GM19043 (cell line): ENCODE results near the gene SNX10.

ENCODE experiments used
- ATAC-seq: cut with Tn5 transposase; IDR thresholded peaks from one replicate; pipeline ENCODE4 v1.9.1; 2021; ENCODE audit warnings: low read depth; ENCODE audit not compliant: unreplicated experiment

Gene SNX10

DNA sequence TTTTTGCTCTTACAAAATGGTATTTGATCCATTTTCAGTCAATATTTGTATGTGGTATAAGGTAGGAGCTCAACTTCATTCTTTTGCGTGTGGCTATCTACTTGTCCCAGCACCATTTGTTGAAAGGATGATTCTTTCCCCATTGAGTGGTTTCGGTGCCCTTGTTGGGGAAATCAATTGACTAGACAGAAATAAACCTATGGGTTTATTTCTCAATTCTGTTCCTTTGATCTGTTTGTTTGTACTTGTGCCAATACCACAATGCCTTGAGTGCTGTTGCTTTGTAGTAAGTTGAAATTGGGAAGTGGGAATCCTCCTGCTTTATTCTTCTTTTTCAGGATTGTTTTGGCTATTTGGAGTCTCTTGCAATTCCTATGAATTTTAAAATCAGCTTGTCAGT, 41.0 kb downstream of the SNX10 start:
- ATAC-seq = no peak

DNA sequence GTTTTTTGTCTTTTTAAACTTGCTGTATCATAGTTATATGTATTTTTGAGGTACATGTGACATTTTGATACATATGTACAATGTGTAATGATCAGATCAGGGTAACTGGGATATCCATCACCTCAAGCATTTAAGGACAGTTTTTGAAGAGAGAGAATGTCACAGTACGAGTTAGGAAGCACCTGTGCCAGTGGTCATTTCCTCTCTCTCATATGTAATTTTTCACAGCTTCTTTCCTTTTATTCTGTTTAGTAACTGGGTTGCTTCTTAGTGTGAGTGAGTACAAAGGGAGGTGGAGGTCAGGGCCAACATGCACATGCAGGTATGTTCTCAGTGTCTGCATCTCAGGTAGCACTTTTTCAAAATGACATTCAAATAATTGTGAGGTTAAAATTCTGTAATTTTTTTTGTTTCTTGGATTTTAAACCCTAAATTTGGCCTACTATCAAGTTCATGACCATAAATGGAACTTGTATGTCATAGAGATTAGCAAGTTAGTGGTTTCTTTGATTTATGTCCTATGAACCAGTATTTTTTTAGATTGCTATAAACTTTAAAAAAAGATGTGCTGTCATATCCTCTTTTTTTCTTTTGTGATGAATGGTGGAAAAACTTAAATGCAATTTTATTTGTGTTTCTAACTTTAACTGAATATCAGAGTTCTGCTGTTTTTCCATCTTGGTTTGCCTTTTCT, 42.7 kb downstream of the SNX10 start:
- no peak for ATAC-seq

DNA sequence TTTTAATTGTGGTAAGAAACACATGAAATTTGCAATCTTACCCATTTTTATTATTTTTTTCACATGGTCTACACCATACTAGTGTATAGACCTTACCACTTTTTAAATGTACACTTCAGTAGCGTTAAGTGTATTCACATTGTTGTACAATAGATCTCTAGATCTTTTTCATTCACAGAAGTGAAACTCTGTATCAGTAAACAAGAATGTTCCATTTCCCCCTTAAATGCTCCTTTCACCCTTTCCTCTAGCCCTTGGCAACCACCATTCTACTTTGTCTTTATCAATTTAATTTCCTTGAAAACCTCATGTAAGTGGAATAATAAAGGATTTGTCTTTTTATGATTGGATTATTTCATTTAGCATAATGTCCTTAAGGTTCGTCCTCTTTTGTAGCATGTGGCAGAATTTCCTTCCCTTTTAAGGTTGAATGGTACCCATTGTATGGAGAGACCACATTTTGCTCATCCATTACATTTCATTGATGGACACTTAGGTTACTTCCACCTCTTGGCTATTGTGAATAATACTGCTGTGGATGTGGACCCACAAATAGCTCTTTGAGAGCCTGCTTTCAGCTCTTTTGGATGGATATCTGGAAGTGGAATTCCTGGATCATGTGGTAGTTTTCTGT, 45.7 kb downstream of the SNX10 start:
- no peak for ATAC-seq

DNA sequence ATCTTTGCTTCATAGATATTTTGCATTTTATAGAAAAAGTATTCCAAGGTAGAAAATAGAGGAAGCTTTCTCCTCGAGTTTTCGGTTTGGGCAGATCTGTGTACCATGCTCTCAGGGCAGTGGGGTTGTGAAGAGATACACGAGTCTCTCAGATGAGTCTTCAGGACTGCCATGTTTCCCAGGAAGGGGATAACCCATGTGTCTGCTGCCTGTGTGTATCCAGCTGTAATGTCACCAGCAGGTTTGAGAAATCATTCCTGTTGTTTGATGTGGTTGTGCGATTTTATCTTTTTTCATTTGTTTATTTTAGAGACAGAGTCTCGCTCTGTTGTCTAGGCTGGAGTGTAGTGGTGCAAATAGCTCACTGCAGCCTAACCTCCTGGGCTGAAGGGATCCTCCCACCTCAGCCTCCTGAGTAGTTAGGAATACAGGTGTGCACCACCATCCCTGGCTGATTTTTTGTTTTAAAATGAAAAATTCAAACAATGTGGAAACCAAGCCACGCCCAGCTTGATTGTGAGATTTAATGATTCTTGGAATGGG, 48.9 kb downstream of the SNX10 start:
- no peak for ATAC-seq

DNA sequence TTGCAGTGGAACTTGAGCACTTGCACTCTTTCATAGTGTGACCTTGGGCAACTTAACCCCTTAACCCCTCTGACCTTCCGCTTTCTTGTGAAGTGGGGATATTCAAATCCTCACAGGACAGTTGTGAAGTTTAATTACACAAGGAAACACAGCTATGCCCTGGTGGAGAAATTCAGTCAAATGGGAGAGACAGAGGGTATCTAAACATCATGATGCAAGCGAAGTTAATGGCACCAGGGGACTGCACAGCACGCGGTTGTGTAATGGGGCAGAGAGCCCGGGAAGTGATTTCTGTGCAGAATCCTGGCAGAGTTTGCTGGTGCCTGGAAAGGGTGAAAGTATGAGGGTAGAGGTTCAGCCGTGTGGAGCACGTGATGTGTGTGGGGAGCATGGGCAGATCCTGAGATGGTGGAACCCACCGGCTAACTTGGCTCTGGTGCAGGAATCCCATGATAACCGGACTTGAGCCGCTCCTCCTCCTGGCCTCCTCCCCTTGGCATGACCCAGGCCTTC, 51.7 kb downstream of the SNX10 start:
- ATAC-seq = no peak

DNA sequence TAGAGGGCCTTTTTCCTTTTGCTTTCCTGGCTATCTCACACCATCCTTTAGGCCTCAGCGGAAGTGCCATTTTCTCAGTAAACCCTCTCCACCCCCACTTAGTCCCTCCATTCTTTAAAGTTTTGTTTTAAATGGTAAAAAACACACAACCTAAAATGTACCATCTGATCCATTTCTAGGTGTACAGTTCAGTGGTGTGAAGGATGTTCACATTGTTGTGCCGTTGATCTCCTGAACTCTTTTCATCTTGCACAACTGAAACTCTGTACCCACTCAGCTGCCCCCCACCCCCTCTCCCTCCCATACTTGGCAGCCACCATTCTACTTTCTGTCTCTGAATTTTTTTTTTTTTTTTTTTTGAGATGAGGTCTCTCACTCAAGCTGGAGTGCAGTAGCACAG, 52.2 kb downstream of the SNX10 start:
- ATAC-seq = no peak

DNA sequence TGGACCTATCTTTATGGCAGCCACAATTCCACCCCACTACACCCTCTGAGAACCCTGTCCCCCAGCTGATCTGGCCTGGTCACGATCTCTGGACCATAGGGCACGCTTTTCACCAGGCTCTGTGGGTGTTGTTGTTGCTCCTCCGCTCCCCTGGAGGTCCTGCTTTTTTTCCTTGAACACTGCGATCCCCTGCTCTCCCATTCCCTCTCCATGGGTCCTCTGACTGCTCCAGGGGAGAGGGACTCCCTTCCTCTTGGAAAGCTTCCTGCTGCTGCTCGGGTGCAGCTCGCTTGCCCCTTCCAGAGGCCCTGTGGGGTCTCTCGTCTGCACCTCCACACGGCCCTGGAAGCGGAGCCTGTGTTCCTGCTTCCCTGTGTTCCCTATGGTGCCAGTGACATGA, 53.5 kb downstream of the SNX10 start:
- no peak for ATAC-seq

DNA sequence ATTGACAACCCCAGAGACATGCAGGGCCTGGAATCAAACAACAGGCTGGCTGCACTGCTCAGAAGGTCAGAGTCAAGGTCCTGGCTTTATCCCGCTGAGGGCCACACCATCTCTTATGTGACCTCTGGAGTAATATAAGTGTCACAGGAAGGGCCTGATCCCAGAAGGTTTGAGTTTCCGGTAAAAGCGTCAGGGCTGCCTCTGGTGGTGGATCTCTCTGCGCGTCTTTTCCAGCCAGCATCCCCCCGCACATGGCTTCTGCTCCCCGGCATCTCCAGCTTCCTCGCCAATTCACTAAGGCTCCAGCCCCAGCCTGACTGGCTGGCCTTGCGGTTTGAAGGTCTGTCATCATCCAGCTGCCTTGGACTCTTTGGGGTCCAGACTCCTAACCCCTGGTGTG, 54.2 kb downstream of the SNX10 start:
- no peak for ATAC-seq

DNA sequence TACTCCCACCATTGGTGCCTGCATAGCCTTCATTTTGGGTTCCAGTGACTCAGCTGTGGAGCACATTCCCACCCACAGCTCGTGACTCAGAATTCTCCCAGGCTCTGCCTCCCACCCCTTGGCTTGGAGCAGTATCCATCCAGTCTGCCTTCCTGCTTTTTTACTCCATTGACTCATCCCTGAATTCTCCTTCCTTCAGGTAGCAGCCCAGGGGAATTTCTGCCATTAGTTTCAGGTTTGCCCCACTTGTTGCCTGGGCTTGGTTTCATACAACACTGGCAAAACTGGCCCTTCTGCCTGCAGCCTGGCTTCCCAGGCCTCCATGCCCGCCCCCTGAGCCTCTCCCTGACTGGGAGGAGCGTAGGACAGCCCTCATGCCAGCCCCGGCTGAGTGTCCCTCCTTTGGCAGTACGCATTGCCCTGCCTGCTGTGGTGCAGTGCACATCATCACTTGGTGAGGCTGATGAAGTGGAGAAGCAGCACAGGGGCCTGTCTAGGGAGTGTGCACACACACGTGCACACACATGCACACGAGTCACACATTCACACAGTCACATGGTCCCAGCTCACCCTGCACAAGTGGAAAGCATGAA, 55.0 kb downstream of the SNX10 start:
- no peak for ATAC-seq

DNA sequence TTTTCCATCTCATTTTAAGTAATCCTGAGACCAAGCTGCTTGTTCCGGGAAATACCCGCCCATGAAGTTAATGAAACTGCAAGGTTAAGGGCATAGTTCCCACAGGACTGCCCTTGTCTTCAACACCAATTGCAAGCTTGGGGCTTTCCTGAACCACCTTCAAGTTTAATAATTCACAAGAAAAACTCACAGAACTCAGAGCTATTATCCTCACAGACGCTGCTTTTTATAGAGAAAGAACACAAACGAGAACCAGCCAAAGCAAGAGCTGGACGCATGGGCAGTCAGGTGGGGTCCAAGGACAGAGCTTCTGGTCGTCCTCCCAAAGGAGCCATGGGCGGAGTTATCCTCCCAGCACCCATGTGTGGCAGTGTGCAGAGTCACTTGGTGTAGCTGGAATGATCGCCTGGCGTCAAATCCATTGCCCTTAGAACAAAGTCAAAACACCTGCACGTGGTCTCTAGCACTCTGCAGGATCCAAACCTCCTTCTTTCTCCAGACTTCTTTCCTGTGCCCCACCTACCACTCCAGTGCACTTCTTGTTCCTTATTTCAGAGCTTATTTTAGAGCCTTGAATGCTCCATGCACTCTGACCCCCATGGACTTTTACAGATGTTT, 56.7 kb downstream of the SNX10 start:
- ATAC-seq = peak; percentile 79

DNA sequence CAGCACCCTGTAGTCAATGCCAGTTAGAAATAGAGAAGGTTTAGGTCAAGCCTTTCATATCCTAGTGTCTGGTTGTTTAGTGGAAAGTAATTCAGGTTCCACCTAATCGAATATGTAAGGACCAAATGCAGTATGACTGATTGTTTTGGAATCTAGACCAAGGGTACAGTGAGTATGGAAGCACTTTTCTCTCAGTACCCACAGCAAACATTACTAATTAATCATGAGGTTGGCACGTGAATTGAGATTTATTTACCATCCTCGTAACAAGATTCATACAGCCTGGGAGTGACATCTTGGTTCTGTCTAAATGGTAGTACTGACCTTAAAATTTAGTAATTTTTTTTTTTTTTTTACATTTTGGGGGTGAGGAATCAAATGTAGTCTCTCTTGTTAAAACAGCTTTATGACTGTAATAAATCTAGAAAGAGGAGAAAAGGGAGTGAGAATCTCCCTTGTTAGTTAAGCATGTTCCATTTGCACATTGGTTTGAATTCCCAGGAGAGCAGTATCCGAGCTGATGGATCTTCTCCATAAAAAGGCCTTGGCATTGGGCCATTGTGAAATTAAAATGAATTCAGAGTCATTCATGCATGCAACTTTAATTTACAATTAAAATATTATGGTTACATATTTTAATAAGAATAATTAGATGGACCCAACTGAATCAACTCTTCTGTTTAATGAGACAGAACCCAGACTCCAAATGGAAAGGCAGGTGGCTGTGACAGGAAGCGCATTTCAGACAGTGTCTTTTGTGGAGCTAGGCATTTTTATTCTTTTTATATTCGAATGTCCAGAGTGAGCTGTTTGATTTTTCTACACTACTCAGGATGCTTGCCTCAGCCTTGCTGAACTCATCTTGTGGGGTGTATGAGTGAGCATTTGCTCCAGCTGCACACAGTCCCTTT, 57.6 kb downstream of the SNX10 start:
- ATAC-seq = no peak

DNA sequence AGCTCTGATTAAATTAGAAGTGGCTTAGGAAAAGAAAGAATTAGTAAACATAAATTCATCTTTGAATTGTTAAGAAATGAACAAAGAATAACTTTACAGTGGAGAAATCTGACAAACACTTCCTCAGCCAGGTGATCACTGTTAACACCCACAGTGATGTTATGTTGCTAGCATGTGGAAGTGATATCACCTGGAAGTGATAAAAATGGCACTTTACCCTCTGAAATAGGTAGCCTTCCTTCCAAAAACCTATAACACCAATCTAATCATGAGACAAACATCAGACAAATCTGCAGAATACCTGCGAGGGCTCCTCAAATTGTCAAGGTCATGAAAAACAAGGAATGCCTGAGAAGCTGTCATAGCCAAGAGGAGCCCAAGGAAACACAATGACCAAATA, 59.5 kb downstream of the SNX10 start:
- ATAC-seq = no peak

DNA sequence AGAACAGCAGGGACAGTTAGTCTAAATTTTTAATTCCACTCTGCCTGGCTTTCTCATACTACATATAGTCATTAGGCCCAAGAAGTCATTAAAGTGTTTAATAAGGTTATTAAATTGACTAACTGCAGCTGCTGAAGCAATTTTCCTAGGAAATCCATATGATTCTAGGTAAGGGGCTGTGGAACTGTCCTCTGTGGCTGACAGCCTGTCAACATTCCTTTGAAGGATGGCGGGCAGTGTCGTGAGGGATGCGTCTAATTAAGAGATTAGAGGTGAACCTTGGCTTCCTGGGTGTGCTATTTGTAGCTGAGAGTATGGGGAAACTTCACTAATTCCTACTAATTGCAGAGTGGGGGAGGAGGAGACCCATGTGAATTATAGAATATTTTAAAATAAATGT, 64.6 kb downstream of the SNX10 start:
- no peak for ATAC-seq

DNA sequence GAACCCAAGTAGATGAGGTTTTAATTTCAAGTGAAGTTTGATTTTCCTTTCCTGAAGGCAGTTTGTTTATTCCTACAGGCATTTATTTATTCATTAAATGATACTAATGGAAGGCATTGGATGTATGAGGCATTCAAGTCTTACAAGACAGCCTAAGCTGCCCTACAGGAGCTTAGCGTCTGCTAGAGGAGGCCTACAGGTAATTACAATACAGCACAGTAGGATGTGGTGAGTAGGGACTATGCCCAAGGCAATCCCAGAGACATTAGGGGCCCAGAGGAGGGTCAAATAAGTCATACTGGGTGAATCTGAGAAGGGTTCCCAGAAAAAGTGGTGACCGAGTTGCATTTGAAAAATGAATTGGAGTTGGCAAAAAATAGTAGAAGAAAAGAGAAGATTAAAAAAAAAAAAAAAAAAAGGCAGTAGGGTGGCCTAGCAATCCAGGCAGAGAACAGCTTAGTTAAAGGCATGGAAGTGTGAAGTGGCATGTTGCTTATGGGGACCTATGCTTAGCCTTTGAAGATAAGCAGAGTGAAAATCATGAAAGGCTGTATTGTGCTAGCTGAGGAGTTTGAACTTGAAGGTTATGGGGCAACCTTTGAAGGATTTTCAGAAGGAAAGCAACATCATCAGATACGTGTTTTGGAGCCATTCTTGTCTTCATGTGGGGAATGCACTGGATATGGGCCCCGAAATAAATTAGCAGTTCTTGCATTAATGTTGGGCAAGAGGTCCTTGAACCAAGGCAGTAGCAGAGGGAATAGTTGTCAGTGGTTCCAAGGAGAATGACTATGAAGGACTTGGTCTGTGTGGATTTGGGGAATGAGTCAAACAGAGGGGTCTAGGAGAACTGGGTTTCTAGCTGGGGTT, 65.5 kb downstream of the SNX10 start:
- no peak for ATAC-seq

DNA sequence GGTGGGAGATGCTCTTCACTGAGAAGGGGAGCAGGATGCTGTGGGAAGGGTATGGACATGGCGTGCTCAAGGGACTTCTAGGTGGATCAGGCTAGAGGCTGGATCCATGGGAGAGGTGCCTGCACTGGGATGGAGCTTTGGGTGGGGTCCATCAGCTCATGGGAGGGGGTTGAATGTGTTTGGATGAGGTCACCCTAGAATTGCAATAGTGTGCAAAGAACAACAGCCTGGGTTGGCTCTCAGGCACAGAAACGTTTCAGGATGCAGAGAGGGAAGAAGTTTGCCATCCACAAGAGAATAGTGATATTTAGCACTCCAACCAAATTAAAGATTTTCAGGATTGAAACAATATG, 66.1 kb downstream of the SNX10 start:
- no peak for ATAC-seq

DNA sequence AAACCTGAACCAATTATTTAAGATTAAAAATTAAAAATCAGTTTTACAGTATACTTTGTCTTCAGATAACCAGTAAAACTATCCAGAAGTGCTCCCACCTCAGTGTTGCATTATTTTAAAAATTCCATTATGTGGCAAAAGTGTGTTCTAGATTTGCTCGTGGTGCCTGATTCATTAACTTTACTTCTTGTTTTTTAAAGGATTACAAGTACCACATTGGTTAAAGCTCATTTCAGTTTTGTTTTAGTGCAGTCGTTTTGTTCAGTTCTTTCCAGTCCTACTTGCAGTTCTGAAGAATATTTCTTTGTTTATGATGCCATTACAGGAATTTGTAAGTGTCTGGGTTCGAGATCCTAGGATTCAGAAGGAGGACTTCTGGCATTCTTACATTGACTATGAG, 69.0 kb downstream of the SNX10 start:
- no peak for ATAC-seq

DNA sequence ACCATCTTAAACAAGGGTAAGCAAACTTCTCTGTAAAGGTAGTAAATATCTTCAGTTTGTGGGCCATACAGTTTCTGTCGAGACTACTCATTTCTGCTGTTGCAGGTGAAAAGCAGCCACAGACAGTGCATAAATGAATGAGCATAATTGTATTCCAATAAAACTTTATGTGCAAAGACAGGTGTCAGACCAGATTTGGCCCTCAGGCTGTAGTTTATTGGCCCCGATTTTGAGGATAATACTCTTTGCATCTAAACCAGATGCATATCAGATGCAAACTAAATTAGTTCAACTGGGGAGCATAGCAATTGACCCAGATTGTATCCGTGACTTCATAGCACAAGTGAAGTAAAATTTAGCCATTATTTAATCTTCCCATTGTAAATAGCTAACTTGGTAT, 70.0 kb downstream of the SNX10 start:
- no peak for ATAC-seq

DNA sequence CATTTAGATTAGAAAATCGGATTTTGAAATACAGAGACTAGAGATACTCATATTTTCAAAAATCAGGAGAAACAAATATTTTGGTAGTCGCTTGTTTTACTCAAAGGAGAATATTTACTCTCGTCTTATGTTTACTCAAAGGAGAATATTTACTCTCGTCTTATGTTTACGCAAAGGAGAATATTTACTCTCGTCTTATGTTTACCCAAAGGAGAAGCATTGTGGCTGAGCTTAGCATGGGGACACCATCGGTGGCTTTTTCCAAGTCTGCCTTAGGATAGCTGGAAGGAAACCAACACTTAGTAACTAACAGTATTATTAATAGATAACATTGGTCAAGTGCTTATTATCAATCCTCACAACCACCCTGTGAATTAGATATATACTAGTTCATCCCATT, 71.8 kb downstream of the SNX10 start:
- no peak for ATAC-seq

DNA sequence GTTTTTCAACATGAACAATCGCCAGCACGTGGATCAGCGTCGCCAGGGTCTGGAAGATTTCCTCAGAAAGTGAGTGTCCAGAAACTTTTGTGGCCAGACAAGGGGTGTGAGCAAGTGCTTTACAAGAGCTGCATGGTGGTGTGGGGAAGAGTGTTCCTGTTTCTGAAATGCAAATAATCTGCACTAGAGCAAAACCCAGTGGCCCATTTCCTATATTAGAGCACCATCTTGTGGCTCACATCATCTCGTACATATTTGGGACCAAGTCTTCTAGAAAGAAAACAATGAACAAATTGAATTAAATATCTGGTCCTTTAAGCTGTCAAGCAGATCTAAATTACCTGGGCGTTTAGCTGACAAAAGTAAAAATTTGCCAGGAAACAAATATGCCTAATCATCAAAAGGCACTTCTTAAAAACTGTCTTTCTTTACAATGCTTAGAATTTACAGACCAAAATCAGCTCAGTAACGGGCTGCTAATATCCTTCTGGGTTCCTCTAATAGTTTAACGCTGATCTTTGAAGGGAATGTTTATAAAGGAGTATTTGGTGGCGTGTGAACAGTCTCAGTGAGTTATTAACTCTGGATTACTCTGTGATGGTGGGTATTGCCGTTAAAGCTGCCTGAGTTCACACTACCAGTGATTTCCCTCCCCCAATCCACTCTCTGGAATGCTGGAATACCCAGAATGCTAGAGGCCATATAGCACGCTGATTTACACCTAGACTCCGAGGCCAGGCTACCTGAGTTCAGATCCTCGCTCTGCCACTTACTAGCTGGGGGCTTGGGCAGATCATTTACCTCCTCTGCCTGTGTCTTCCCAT, 73.6 kb downstream of the SNX10 start:
- peak; percentile 87 for ATAC-seq
